Measurements from ENCODE around the gene DAPP1.
"Not testable (repeated sequence)": the region's sequence is repeated elsewhere in the genome, so short reads cannot be mapped to it uniquely, and the experiment has no call there.

DAPP1 gene, protein sequence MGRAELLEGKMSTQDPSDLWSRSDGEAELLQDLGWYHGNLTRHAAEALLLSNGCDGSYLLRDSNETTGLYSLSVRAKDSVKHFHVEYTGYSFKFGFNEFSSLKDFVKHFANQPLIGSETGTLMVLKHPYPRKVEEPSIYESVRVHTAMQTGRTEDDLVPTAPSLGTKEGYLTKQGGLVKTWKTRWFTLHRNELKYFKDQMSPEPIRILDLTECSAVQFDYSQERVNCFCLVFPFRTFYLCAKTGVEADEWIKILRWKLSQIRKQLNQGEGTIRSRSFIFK

DNA sequence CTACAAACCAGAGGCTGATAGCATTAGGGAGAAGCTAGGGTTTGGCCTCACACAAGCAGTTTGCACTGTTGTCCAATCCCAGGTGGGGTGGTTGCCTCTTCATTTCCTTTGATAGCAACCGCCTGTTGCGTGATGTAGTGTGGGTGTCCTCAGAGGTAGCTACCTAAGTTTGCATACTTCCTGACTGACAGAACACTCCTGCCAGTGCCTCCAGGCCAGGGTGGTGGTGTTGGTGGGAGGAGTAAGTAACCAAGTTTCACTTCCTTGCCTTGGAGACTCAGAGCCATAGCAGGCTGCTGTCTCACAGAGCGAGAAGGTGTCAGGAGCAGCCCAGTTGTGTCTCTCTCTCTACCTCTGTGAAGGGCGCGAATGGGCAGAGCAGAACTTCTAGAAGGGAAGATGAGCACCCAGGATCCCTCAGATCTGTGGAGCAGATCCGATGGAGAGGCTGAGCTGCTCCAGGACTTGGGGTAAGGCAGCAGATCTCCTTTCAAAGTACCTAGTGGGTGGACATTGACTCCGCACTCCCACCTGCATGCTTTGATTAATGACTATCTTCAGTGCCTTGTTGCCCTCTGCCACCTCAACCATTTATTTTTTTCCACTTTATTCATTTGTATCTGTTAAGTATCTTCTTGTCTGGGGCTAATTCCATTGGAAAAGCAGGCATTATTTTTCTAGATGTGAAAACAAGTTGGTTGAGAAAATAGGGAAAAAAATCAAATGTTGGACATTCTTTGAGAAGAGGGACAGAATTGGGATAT, at the start of gene DAPP1:
Gene DAPP1, plus strand, starts transcription at position 283 of the 764 bp plus-strand sequence. Its CDS starts 87 bp downstream, at position 370.
- FAIRE-seq, result peak; percentile 100
- DNase-seq (ENCODE audit: extremely low spot score, insufficient read length, low read depth), result peak; percentile 69

DNA sequence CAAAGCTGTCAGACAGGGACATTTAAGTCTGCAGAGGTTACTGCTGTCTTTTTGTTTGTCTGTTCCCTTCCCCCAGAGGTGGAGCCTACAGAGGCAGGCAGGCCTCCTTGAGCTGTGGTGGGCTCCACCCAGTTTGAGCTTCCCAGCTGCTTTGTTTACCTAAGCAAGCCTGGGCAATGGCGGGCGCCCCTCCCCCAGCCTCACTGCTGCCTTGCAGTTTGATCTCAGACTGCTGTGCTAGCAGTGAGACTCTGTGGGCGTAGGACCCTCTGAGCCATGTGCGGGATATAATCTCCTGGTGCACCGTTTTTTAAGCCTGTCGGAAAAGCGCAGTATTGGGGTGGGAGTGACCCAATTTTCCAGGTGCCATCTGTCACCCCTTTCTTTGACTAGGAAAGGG, 45.8 kb upstream of the DAPP1 start:
- not testable (repeated sequence) for DNase-seq (ENCODE audit: extremely low spot score, insufficient read length, low read depth); FAIRE-seq

DNA sequence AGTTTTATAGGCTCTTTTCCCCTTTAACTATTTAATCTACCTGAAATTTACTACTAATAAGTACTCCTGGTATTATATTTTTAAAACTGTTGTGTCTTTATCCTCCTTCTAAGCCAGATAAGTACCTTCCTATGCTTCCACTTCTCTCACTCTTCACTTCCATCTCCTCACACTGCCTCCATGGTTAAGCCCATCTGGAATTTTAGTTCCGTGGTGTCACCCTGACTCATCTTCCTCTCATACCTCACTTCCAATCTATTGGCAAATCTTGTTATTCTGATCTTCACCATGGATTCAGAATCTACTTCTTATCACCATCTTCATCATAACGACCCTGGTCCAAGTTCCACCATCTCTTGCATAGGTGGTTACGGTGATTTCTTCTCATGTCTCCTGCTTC, 32.7 kb upstream of the DAPP1 start:
- no peak for DNase-seq (ENCODE audit: extremely low spot score, insufficient read length, low read depth)
- FAIRE-seq, result no peak

DNA sequence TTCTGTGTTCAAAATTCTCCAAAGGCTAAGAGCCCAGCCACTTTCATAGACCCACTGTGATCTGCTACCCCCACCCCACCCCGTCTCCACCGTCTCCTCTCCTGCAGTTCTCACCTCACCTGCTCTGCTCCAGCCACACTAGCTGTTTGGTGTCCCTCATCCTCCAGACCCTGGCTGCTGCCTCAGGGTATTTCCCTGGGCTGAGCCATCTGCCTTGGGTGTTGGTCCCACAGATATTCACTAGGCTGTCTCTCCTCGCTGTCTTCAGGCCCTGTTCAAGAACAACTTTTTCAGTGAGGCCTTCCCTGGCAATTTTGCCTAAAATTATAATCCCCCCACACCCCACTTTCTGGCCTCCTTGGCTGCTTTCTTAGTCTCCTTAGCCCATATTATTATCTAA, 31.8 kb upstream of the DAPP1 start:
- no peak for FAIRE-seq
- DNase-seq (ENCODE audit: extremely low spot score, insufficient read length, low read depth), result no peak

DNA sequence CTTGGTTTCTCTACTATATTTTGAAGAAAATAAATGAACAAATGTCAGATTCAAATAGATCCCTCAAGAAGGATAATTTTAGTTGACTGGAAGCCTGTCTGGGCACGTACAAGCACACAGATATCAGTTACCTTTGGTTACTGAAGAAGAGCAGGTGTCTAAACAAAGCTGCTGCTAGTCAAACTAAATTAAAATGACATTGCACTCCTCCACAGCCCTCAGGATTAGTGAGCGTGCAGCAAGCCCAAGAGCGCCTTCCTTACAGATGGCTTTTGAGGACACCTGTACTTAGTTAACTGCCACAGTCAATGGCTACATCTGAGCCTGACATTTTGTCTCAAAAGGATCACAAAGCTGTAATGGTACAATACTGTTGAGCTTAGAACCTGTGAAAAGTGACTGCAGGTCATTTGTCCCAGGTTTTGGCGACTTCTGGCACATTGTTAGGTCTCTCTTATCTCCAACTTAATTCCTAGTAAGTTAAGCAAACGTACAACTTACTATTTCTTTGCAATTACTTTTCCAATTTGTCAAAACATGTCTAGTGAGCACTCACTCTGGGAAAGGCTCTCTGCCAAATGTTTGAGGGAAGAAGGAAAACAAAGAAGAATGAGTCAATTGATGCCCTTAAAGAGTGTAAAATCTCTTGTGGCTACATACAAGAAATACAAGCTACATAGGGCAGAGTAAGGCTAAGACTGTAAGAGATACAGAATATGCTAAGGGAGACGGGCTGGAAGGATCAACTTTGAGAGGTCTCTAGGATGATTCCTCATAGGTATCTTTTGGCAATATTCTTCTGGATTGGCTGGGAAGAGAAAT, 25.6 kb upstream of the DAPP1 start:
- DNase-seq (ENCODE audit: extremely low spot score, insufficient read length, low read depth) (no peak), FAIRE-seq (no peak)

DNA sequence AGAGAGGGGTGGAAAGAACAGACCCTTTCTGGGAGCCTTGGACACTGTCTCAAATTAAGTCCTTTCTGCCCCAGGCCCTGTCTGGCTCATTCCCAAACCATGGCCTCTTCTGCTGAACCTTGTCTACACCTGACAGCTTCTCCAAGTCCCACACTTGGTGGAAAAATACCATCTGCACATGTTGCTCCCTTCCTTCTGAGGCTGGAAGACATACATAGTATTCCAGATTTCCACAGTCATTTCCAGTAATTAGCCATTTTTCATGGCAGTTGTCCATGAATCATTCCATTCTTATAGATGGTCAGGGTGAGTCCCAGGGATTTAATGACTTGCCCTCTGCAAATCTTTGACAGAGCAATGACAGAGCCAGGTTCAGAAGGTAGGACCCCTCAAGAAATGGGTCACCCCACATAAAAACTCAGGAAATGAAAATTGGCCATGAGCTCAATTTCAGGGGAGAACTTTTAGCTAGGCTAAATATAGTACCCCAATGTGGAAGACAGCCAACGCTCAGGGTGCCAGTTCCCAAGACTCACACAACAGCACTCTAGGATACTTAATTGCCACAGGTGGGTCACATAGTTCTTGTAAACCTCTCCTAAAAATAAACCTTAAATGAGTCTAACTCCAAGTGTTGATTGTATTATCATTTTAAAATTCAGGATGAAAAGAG, 16.2 kb upstream of the DAPP1 start:
- FAIRE-seq (no peak), DNase-seq (ENCODE audit: extremely low spot score, insufficient read length, low read depth) (no peak)

DNA sequence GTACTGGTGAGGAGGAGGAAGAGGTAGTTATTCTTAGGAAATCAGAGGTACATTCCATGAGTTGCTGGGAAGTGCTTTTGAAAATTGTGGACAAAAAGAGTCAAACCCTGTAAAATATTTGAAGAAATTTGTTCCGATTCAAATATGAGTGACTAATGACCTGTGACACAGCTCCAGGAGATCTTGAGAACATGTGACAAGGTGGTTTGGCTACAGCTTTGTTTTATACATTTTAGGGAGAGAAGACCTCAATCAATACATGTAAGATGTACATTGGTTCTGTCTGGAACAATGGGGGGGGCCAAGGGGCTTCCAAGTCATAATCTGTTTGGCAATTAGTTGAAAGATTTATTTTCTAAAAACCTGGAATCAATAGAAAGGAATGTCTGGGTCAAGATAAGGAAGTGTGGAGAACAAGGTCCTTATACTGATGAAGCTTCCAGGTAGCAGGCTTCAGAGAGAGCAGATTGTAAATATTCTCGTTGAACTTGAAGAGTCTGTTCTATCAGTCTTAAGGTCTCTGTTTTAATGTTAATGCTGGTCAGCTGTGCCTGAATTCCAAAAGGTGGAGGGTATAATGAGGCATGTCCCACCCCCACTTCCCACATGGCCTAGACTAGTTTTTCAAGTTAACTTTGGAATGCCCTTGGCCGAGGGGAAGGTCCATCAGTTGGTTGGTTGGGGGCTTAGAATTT, 15.5 kb upstream of the DAPP1 start:
- DNase-seq (ENCODE audit: extremely low spot score, insufficient read length, low read depth) (no peak), FAIRE-seq (no peak)

DNA sequence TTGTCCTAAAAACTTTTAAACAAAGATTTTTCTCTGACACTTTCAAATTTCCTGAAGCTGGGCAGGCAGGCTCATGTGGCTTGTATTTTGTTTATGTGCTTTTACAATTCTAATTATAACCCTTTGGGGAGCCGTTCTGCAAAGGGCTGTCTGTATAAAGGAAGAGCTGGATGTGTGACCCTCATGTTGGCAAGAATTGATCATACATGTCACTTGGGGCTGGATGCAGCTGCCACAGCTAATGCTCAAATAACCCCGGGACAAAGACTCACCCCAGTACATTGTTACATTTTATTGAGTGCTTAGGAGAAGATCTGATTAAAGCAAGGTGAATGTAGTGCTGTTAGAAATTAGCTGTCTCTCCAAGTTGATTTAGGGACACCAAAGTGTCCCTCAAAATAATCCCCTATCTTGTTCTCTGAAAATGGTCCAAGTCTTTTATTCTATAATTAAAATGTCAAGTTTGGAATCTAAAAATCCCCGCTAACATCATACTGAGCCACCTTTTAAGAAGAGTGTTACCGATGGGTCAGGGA, 13.0 kb upstream of the DAPP1 start:
- DNase-seq (ENCODE audit: extremely low spot score, insufficient read length, low read depth) (no peak), FAIRE-seq (no peak)

DNA sequence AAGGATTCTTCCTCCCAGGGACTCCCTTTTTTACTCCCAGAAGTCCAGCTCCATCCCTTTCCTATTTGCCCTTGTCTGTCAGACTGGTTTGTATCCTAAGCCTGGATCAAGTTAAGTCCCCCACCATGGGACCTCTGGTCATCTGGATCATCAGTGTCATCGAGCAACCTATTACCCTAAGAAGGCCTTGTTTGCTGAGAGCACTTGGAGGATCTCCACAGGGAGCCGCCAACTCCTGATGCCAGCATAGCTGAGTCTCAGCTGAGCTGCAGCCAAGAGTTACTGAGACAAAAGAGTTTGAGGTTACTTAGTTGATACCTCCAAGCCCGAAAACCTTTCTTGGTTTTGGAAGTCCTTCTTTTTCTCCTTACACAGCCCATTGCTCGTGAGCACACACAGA, 10.1 kb upstream of the DAPP1 start:
- no peak for FAIRE-seq
- DNase-seq (ENCODE audit: extremely low spot score, insufficient read length, low read depth), result no peak

DNA sequence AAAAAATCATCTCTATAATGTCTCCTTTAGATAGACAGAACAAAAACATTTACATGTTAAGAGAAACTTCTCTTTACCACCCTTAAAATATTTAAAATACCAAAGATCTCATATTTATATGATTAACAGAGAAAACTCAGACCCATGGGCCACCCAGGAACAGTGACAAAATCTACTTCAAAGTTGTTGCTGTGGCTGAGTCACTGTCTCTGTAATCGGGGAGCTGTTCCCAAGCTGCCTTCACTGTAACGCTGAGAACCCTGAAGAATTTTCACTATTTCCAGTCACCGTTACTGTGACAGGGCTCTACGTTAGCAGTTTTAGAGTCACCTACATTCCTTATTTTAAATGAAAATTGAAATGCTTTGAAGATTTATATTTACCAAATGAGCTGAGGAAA, 9.0 kb upstream of the DAPP1 start:
- no peak for FAIRE-seq

DNA sequence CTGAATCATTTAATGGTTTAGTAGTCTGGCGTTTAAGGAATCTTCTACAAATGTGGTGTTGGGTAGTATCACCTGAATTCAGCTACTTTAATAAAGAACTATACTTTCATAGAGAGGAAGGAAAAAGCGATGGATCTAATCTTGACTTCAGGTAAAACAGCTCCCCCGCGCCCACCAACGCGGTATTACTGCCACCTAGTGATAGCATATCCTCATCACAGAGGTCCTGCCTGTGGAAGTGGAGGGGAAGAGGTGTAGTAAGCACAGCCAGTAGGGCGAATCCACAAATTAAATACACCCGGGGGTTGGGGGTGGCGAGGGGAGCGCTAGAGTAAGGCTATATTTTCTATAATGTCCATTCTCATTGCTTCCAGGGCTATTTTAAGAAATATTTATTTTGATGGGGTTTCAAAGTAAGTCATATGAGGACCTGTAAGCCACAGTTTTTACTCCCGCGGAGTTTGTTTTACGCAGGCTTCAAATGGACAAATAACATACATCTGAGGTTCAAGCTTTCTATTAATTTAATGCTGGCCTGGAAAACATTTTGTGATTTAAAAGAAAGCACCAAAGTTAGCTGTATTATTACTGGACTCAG, 8.3 kb upstream of the DAPP1 start:
- peak; percentile 93 for FAIRE-seq
- peak; percentile 38 for DNase-seq (ENCODE audit: extremely low spot score, insufficient read length, low read depth)

More for the DNA sequence above, 9.0 kb upstream of the DAPP1 start:
- no peak for DNase-seq (ENCODE audit: extremely low spot score, insufficient read length, low read depth)

DNA sequence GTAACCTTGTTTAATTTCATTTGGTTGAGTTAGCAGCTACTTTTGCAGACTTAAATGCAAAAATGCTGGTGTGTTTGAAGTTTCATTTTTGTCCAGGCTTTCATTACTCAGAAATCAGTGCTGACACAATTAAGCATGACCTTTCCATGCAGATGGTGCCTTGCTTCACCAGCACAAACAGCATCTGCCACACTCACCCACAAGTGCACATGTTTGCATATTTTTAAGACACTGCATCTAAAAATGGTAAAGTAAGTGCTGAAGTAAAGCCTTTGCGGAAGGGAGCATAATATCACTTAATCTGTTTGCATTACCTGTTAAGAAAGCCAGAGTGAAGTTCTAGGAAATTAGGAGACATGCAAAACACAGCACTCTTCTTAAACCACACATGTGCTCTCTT, 7.3 kb upstream of the DAPP1 start:
- no peak for FAIRE-seq

DNA sequence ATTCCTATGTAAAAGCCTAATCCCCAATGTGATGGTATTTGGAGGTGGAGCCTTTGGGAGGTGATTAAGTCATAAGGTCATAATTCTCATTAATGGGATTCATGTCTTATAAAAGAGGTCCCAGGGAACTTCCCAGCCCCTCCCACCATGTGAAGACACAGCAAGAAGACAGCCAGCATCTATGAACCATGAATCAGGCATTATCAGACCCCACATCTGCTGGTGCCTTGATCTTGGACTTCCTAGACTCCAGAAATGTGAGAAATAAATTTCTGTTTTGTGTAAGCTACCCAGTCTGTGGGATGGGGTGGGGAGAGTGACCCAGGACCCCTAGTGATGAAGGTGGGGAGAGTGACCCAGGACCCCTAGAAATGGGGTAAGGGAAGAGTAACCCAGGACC, 6.1 kb upstream of the DAPP1 start:
- FAIRE-seq (no peak), DNase-seq (ENCODE audit: extremely low spot score, insufficient read length, low read depth) (no peak)

More for the DNA sequence above, 7.3 kb upstream of the DAPP1 start:
- no peak for DNase-seq (ENCODE audit: extremely low spot score, insufficient read length, low read depth)

DNA sequence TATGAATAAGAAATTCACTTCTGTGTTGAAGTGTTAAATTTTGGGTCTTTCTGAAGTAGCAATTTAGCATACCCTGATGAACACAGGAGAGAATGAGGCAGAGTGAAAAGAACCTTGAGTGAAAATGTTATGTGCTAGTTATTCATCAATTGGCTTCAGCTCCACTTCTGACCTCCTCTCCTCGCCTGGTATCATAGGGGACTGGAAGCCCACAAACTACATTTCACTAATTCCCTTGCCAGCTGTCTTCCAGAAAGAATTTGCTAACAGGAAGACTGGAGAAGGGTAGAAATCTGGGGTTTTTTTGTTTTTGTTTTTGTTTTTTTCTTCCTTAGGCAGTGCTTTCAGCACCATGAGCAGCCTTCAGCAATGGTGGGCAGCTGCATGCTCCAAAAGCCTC, 5.5 kb upstream of the DAPP1 start:
- FAIRE-seq (no peak), DNase-seq (ENCODE audit: extremely low spot score, insufficient read length, low read depth) (no peak)

DNA sequence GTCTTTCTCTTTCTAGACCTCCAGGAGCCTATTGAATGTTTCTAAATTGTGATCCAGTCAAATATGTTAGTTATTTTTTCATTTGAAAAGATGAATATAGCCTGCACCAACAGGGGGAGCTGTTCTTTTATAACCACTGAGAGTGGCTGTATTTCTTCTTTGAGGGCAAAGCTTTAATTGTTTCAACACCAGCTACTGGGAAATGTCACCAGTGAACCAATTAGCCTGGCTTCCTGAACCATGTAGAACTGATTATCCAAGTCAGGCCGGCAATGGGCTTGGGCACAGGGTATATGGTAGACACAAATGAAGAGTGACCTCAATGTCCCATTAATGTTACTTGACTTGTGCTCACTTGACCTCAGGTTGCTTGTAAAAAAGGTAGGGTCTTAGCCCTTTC, 4.8 kb upstream of the DAPP1 start:
- FAIRE-seq (peak; percentile 66), DNase-seq (ENCODE audit: extremely low spot score, insufficient read length, low read depth) (no peak)

DNA sequence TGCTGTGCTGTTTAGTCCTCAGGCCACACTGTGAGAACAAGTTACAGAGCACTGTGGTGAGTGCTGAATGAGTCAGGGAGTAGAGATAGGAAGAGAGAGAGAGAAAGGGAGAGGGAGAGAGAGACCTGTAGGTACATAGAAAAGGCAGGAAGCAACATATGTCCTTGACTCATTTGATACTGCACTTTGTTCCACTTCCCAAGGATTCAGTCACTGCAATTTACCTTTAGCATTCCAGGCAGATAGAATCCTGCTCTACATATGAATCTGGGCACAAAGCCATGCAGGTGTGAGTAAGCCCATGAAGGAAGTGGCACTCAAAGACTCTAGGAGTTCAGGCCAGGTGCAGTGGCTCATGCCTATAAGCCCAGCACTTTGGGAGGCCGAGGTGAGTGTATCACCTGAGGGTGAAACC, 1.0 kb upstream of the DAPP1 start:
- no peak for DNase-seq (ENCODE audit: extremely low spot score, insufficient read length, low read depth)
- no peak for FAIRE-seq

DNA sequence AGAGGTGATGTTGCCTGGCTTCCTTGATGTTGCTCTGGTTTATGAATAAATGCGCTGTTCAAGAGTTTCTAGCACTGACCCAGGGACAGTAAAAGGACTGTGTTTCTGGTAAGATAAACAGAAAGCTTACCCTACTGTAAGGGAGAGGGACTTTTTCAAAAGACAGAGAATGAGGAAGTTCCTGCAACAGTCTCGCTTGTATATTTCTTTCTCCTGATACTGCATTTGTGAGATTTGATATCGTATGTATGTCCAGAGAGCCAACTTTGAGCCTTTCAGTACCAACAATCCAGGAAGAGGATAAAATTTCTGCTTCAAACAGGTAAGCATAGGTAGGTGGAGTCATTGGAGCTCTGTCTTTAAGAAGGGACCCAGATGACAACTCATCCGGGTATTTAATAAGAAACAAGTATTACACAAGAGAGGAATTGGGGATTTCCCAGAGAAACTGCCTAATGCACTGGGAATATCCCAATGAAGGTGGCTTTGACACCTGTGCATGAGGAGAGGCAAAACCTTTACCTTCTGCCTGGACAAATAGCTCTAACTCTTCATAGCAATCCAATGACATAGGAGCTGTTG, 773 bp downstream of the DAPP1 start:
- DNase-seq (ENCODE audit: extremely low spot score, insufficient read length, low read depth), result no peak
- peak; percentile 96 for FAIRE-seq

DNA sequence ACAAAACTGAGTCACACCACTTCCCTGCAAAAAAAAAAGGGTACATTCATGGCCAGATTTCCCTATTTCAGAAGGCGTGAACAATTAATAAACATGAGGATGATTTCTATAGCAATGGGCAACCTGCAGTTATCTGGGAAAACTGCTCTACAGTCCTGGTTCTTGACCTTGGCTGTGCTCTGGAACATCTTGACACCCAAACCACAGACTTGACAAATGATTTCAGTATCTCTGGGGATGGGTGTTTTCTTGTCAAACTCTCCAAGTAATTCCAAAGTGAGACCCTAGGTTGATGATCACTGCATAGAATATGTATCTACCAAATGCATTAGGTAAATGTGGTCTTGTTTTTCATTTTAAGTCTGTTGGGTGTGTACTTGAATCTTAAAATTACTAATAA, 2.0 kb downstream of the DAPP1 start:
- FAIRE-seq (no peak), DNase-seq (ENCODE audit: extremely low spot score, insufficient read length, low read depth) (no peak)
